Measurements from ENCODE around the gene IQCE. TPM values are rescaled to one million over a fixed set of nuclear protein-coding genes. Genes with fewer than 3 reads are reported as not detected.

The IQCE gene
- total RNA-seq, 1 donor from 2014 or later = 11.4 TPM

- H3K27ac ChIP-seq = no peak overlapping the region
- TF ChIP-seq, protein P1, sequence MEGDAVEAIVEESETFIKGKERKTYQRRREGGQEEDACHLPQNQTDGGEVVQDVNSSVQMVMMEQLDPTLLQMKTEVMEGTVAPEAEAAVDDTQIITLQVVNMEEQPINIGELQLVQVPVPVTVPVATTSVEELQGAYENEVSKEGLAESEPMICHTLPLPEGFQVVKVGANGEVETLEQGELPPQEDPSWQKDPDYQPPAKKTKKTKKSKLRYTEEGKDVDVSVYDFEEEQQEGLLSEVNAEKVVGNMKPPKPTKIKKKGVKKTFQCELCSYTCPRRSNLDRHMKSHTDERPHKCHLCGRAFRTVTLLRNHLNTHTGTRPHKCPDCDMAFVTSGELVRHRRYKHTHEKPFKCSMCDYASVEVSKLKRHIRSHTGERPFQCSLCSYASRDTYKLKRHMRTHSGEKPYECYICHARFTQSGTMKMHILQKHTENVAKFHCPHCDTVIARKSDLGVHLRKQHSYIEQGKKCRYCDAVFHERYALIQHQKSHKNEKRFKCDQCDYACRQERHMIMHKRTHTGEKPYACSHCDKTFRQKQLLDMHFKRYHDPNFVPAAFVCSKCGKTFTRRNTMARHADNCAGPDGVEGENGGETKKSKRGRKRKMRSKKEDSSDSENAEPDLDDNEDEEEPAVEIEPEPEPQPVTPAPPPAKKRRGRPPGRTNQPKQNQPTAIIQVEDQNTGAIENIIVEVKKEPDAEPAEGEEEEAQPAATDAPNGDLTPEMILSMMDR (IDR thresholded peaks at IDR 0.05) = no peak
- no peak overlapping the region for H3K4me3 ChIP-seq
Observed at GRCh38 chr7:2566890-2567678, 8.3 kb downstream of the IQCE start.

GRCh38 chr7:2567679-2568278, 9.0 kb downstream of the IQCE start:
- no peak overlapping the region for H3K27ac ChIP-seq
- no peaks in the 10 kb centered on the region for H3K9me3 ChIP-seq
- TF ChIP-seq, protein P1 (IDR thresholded peaks at IDR 0.05) = peak; percentile 36 to 57 (median 38)
- H3K4me1 ChIP-seq = no peaks in the 10 kb centered on the region
- no peak overlapping the region for H3K4me3 ChIP-seq
- no peaks in the 10 kb centered on the region for H3K27me3 ChIP-seq
- no peak for DNase-seq (ENCODE audit: low spot score in 2 of 2)
- intact Hi-C loops (cut with DNase I) = loop anchor here (1.0 kb wide), 1 partner anchor 114 kb away; no protein-coding TSS in a partner anchor
- H3K36me3 ChIP-seq = peaks cover 7 to 8% of the 10 kb centered on the region in 2 donors

More at GRCh38 chr7:2566890-2567678, 8.3 kb downstream of the IQCE start:
- Histone ChIP-seq H3K9me3 (no peaks in the 10 kb centered on the region), H3K4me1 (no peaks in the 10 kb centered on the region), H3K36me3 (peaks cover 1 to 2% of the 10 kb centered on the region in 2 donors), H3K27me3 (no peaks in the 10 kb centered on the region)
- intact Hi-C loops (cut with DNase I) = loop anchor here (1.0 kb wide), 1 partner anchor 114 kb away; no protein-coding TSS in a partner anchor
- DNase-seq (ENCODE audit: low spot score in 2 of 2) = no peak

DNA sequence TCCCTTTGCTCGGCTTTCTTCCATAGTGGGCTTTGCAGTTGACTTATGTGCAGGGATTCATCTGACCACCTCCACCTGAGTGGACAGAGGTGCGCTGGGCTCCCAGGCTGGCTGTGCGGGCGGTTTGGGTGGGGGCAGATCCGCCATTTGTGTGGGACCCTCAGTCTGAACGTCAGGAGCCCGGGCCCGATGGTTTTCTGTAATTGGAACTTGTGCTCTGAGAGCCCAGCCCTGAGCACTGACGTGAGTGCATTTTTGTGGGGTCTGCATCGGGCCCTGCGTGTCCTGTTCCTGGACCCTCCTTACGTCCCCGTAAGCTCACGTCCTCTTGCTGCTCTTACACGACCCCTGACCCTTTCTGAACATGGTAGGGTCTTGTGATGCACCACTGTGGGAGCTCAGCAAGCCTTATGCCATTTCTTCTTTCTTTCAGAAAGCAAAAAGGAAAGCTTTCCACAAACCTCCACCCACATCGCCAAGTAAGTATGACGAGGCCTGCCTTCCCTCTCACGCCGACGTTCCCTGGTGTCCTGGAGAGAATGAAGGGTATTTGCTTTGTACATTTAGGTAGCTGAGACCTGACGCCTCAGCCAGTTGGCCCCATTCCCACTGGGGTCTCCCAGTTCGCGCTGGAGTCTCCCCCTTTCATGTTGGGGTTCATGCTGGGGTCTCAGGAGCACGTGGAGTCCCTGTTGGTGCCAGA, 9.9 kb downstream of the IQCE start:
- DNase-seq (ENCODE audit: low spot score in 2 of 2) = no peak
- Histone ChIP-seq H3K27ac (no peak overlapping the region), H3K4me3 (no peak overlapping the region), H3K4me1 (no peaks in the 10 kb centered on the region), H3K9me3 (no peaks in the 10 kb centered on the region), H3K36me3 (peaks cover 12 to 13% of the 10 kb centered on the region in 2 donors), H3K27me3 (no peaks in the 10 kb centered on the region)
- intact Hi-C loops (cut with DNase I) = no loop called here
- TF ChIP-seq, protein P1 (IDR thresholded peaks at IDR 0.05) = no peak

GRCh38 chr7:2569421-2569820, 10.6 kb downstream of the IQCE start:
- H3K9me3 ChIP-seq = no peaks in the 10 kb centered on the region
- H3K36me3 ChIP-seq = peaks cover 13 to 19% of the 10 kb centered on the region in 2 donors
- H3K4me3 ChIP-seq = no peak overlapping the region
- no peaks in the 10 kb centered on the region for H3K27me3 ChIP-seq
- H3K4me1 ChIP-seq = no peaks in the 10 kb centered on the region
- TF ChIP-seq, protein P1 (IDR thresholded peaks at IDR 0.05) = no peak
- DNase-seq (ENCODE audit: low spot score in 2 of 2) = no peak
- intact Hi-C loops (cut with DNase I) = no loop called here
- H3K27ac ChIP-seq = no peak overlapping the region

DNA sequence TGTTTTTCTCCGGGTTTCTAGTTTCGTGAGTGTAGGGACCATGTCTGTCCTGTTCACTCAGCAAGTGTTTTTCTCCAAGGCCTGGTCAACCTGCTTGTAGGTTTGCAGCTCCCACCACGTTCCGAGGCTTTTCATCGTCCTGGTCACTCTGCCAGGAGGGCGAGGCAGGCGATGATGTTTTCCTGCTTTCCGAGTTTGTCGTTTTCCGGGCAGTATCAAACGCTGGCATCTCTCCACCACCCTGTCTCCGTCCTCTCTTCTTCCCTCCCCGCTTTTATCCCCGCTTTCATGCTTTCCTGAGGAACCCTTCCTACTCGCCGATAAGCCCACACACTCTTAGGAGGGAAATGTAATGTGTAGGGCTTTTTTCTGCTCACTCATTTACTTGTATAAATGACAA, 11.2 kb downstream of the IQCE start:
- DNase-seq (ENCODE audit: low spot score in 2 of 2) = no peak
- intact Hi-C loops (cut with DNase I) = no loop called here
- Histone ChIP-seq H3K27me3 (no peaks in the 10 kb centered on the region), H3K27ac (no peak overlapping the region), H3K4me1 (no peaks in the 10 kb centered on the region), H3K4me3 (no peak overlapping the region), H3K36me3 (peaks cover 13 to 22% of the 10 kb centered on the region in 2 donors), H3K9me3 (no peaks in the 10 kb centered on the region)
- TF ChIP-seq, protein P1 (IDR thresholded peaks at IDR 0.05) = no peak
